HEK293T (cell line): Measurements from ENCODE around the gene NDUFAF2.

Experiments used
- CTCF ChIA-PET: fragments of 350-600 bp; formaldehyde crosslinking; extraction: SDS; loops from one replicate; lab custom pipeline; 2021; ENCODE audit warnings: antibody characterized with exemption, inconsistent platforms; lab: Yijun Ruan, JAX
- POLR2A ChIA-PET: fragments of 350-600 bp; formaldehyde crosslinking; extraction: SDS; loops from one replicate; lab custom pipeline; 2020; ENCODE audit warnings: antibody characterized with exemption, inconsistent platforms; lab: Yijun Ruan, JAX
- DNase-seq: peaks from one replicate; pipeline ENCODE4 v3.0.0; 2012; ENCODE audit warnings: mixed read lengths; ENCODE audit errors: extremely low spot score
- ARNT ChIP-seq: fragments of 450-650 bp; IDR thresholded peaks from 2 replicates; pipeline ENCODE4 v1.6.1; 2017; ENCODE audit warnings: mild to moderate bottlenecking
- BHLHE40 ChIP-seq: fragments of 450-650 bp; IDR thresholded peaks from 2 replicates; pipeline ENCODE4 v1.6.1; 2016; ENCODE audit warnings: mild to moderate bottlenecking, moderate library complexity, borderline replicate concordance
- CTBP1 ChIP-seq: fragments of 450-650 bp; IDR thresholded peaks from 2 replicates; pipeline ENCODE4 v1.6.1; 2016; ENCODE audit warnings: borderline replicate concordance
- ELF4 ChIP-seq: fragments of 450-650 bp; IDR thresholded peaks from 2 replicates; pipeline ENCODE4 v1.6.1; 2017; ENCODE audit warnings: antibody characterized with exemption
- FOXA1 ChIP-seq: fragments of 450-650 bp; IDR thresholded peaks from 2 replicates; pipeline ENCODE4 v1.6.1; 2016; ENCODE audit warnings: mild to moderate bottlenecking
- FOXK2 ChIP-seq: fragments of 450-650 bp; IDR thresholded peaks from 2 replicates; pipeline ENCODE4 v1.6.1; 2016; ENCODE audit warnings: mild to moderate bottlenecking
- FOXM1 ChIP-seq: fragments of 450-650 bp; IDR thresholded peaks from 2 replicates; pipeline ENCODE4 v1.6.1; 2017; ENCODE audit warnings: mild to moderate bottlenecking, borderline replicate concordance
- HDGF ChIP-seq: fragments of 450-650 bp; IDR thresholded peaks from 2 replicates; pipeline ENCODE4 v1.6.1; 2017; ENCODE audit warnings: antibody characterized with exemption, borderline replicate concordance
- L3MBTL2 ChIP-seq: fragments of 450-650 bp; conservative IDR thresholded peaks from 2 replicates; pipeline ENCODE4 v1.6.1; 2016; ENCODE audit warnings: mild to moderate bottlenecking
- LEF1 ChIP-seq: fragments of 450-650 bp; IDR thresholded peaks from 2 replicates; pipeline ENCODE4 v1.6.1; 2017; ENCODE audit warnings: mild to moderate bottlenecking, borderline replicate concordance
- NFRKB ChIP-seq: fragments of 450-650 bp; IDR thresholded peaks from 2 replicates; pipeline ENCODE4 v1.6.1; 2016; ENCODE audit warnings: mild to moderate bottlenecking, moderate library complexity
- SP1 ChIP-seq: fragments of 450-650 bp; IDR thresholded peaks from 2 replicates; pipeline ENCODE4 v1.6.1; 2017
- SUZ12 ChIP-seq: fragments of 450-650 bp; IDR thresholded peaks from 2 replicates; pipeline ENCODE4 v1.6.1; 2016; ENCODE audit warnings: mild to moderate bottlenecking
- TARDBP ChIP-seq: fragments of 450-650 bp; IDR thresholded peaks from 2 replicates; pipeline ENCODE4 v1.6.1; 2016
- ZNF384 ChIP-seq: fragments of 450-650 bp; IDR thresholded peaks from 2 replicates; pipeline ENCODE4 v1.6.1; 2016
- TF ChIP-seq, protein P1 (sequence below): fragments of 450-650 bp; IDR thresholded peaks from 2 replicates; pipeline ENCODE4 v1.6.1; 2016

The NDUFAF2 gene

DNA sequence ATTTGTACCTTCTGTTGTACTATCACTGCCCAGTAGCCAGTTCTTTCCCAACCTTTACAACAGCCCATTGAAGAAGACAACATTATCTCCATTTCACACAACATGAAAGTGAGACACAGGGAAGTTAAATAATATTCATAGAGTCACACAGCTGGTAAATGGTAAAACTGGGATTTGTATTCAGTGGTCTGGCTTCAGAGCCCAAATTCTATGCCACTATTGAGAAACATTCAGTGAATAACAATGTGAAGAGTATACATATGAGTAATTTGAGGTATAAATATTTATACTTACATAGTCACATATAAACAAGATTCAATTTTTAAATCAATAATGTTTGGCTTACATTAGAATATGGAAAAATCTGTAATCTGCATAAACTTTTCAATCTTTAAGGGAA is 203.5 kb downstream of the NDUFAF2 start:
- CTCF ChIA-PET, result no interaction called here
- no peak for TF ChIP-seq L3MBTL2
- no peak for TF ChIP-seq TARDBP
- no peak for TF ChIP-seq NFRKB
- TF ChIP-seq, protein P1, sequence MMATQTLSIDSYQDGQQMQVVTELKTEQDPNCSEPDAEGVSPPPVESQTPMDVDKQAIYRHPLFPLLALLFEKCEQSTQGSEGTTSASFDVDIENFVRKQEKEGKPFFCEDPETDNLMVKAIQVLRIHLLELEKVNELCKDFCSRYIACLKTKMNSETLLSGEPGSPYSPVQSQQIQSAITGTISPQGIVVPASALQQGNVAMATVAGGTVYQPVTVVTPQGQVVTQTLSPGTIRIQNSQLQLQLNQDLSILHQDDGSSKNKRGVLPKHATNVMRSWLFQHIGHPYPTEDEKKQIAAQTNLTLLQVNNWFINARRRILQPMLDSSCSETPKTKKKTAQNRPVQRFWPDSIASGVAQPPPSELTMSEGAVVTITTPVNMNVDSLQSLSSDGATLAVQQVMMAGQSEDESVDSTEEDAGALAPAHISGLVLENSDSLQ, result no peak
- TF ChIP-seq ARNT, result no peak
- TF ChIP-seq LEF1, result no peak
- TF ChIP-seq FOXK2, result no peak
- TF ChIP-seq HDGF, result no peak
- TF ChIP-seq CTBP1, result no peak
- TF ChIP-seq BHLHE40, result no peak
- no peak for DNase-seq
- POLR2A ChIA-PET, result no interaction called here

DNA sequence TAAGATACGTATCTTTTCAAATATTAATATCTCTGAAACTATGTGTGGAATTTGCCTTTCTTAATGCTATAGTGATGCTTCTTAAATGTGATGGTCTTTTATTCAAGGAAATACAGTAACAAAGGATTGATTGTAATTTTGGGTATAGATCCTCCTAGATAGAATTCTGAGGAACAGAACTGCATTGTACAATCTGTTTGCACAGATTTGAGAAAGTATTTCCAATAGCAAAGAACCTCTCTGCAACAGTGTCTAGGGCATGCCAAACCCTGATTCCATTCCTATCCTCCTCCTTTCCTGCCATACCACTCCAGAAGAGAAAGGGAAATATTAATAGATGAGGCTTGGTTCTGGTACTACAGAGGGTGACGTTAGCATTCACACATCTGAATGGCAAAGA is 206.9 kb downstream of the NDUFAF2 start:
- DNase-seq, result no peak
- ChIA-PET POLR2A (no interaction called here), CTCF (no interaction called here)
- no peak for TF ChIP-seq FOXM1
- no peak for TF ChIP-seq NFRKB
- TF ChIP-seq FOXK2, result no peak
- no peak for TF ChIP-seq SUZ12

DNA sequence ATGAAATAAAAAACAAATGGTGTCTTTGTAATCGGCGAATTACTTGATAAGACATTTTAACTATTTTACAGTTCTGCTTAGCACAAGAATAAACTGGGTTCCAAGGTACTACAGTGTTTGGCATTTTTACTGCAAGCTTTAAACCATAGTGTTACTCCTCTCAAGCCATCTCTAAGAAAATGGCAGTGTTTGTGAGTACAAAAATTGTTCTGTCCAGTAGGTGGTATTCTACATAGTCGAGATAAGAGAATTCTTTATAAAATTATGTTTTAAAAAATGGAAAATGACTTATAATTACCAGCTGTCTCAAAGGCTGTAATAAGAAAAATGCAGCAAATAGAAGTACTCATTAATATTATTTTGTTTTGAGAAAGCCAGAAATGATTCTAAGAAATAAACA is 214.1 kb downstream of the NDUFAF2 start:
- CTCF ChIA-PET, result no interaction called here

DNA sequence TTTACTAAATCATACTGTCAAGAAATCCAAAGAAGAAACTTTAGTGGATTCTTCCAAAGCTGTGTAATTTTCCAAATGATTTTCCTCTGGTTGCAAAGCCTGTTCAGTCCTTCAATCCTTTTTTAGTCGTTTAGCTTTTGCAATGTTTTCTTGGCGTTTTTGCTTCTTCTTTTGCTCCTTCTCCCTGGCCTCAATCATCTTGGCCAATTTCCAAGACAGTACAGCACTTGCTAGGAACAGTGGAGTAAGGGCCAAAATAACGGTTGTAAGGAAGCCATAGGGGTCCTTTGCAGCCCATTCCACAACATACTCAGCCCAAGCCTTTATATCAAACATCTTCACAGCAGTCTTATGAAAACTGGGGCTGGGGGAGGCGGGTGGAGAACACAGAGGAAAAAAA is 214.8 kb downstream of the NDUFAF2 start:
- TF ChIP-seq NFRKB, result no peak
- no peak for DNase-seq
- ChIA-PET CTCF (no interaction called here), POLR2A (no interaction called here)

More for the DNA sequence above, 214.1 kb downstream of the NDUFAF2 start:
- no peak for DNase-seq
- POLR2A ChIA-PET, result no interaction called here
- TF ChIP-seq ARNT (no peak), CTBP1 (no peak), ZNF384 (no peak), NFRKB (no peak)
- TF ChIP-seq, protein P1, result no peak

DNA sequence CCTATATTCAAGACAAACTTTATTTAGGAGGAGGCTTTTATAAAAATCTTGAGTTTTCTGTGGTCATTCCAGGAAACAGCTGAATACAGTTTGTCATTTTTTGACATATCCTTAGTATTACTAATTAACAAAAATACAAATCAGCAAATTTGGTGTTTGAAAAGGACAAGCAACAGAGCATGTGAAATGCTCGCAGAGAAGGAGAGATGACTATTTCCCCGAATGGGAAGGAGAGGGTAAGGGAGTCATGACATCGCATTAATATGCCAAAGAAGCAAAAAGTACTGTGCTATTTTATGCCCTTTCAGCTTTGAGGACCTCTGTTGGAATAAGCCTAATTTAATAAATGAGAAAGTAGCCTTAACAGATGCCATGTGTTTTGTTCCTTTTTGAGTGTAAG is 215.5 kb downstream of the NDUFAF2 start:
- POLR2A ChIA-PET, result no interaction called here
- CTCF ChIA-PET, result no interaction called here
- no peak for DNase-seq
- TF ChIP-seq L3MBTL2, result no peak
- TF ChIP-seq NFRKB, result no peak
- no peak for TF ChIP-seq SP1
- no peak for TF ChIP-seq HDGF
- no peak for TF ChIP-seq LEF1
- no peak for TF ChIP-seq FOXM1
- no peak for TF ChIP-seq ELF4
- no peak for TF ChIP-seq FOXA1
- TF ChIP-seq, protein P1, result no peak
- TF ChIP-seq BHLHE40, result no peak
- TF ChIP-seq ARNT, result no peak
- no peak for TF ChIP-seq ZNF384

DNA sequence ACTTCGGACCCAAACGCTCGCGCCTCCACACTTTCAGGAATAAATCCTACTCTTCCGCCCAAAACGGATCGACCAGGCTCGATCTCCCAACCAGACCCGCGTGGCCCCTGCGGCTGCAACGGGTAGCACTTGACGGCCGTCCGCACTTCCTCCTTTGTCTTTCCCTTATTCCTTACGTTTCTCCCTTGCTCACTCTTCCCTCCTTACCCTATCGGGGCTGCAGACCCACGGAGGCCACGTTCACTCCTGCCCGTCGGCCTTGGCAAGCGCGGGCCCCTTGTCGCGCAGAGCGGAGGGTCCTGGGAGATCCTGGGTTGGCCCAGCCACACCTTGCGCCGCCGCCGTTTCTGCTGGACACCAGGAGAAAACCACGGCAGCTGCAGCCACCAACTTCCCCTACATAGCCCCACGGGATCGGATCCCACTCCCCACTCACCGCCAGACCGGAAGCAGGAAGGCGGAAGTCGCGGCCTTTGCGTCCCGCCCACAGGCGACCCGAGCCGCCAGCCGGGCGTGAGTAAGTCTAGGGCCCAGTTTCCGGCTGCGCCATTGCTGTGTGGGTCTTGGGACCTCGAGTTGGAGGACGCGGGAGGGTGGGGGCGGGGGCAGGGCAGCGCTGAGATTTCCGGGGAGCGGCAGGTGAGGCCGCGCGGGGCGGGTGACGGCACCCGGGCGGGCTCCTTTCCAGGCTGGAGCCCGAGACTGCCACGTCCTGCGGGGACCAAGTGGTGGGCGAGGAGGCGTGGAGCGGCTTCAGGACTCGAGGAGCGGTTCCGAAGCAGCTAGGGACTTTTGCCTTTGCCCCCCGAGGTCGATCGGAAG is 217.2 kb downstream of the NDUFAF2 start, which contains the start of gene SMIM15:
TSS of gene SMIM15 (minus strand) at position 459 of the 822 bp plus-strand sequence. CDS start 2,297 bp downstream, outside the sequence.
- TF ChIP-seq TARDBP (peak; percentile 82; the same call in 1 of the 2 replicates), L3MBTL2 (peak; percentile 83), SUZ12 (no peak), ARNT (no peak), FOXK2 (no peak), CTBP1 (no peak), ELF4 (peak; percentile 84), BHLHE40 (no peak)
- CTCF ChIA-PET, result no interaction called here
- POLR2A ChIA-PET, result interaction anchor here (1.8 to 2.0 kb wide), 2 partner anchors 13 to 169 kb away, joined by 4 to 6 read pairs; partner anchors contain the start of gene ZSWIM6
- peak; percentile 89 for DNase-seq

DNA sequence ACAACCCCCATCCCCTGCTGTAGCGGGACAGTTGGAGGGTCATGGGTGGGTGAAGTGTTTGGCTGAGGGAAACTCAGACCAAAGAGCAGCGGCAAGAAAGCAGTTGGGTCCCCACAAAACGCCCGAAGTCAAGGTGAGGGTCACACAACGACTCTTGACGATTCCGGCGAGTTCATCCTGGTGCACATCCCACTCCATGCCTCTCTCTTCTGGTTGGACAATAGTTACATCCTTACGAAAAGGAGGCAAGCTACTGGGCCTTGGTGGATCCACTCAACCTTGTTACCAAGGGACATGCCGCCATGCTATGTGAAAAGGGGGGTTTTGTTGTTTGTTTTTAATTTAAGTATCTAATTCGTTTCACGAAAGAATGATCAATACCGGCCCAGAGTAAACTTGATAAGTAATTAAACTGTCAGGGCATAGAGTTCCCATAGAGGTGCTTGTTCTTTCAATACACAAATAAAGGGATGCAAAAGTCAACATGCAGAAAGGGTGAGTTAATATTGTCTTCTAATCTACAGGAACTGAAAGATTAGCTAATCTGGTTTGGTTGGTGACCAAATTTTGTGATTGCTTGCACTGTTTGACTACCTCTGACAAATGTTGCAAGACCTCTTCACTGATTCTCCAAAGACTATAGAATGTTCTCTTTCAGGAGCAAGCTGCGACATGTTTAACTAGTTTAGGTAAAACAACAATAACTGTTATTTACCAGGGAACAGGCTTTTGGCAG is 218.0 kb downstream of the NDUFAF2 start:
- TF ChIP-seq, protein P1, result 0 out of 2 replicates have a peak, but pooled peaks have one; percentile 10
- TF ChIP-seq FOXA1 (no peak), L3MBTL2 (0 out of 2 replicates have a peak, but pooled peaks have one; percentile 6)
- CTCF ChIA-PET, result interaction anchor here (0.7 kb wide), 1 partner anchor 905 kb away, joined by 3 read pairs; no protein-coding TSS in a partner anchor
- no peak for DNase-seq
- POLR2A ChIA-PET, result interaction anchor here (0.9 to 2.0 kb wide), 4 partner anchors 12 to 168 kb away, joined by 3 to 6 read pairs (median 4); partner anchors contain the start of gene ZSWIM6
